Left lung (tissue), 10 donors: ENCODE data around the gene CLEC6A. TPM values are rescaled to one million over a fixed set of nuclear protein-coding genes. Genes with fewer than 3 reads are reported as not detected.
A peak's percentile ranks its signal among the peaks of the same experiment; 100 is the strongest.

ENCODE experiments used
- ATAC-seq: fragments of 200-7000 bp; cut with Tn5 transposase; one replicate; pipeline ENCODE4 v1.9.1; 2020; ENCODE audit warnings: moderate library complexity
- DNase-seq, 4 donors: peaks; one replicate each; pipeline ENCODE4 v3.0.0-alpha.2; 2013 to 2020
- H3K27ac ChIP-seq, 2 donors: fragments of 200-600 bp; sonication (generic) in 1 of 2; one replicate each; pipeline versions ENCODE4 v1.5.0 to v1.8.0; 2020 to 2021
- H3K27me3 ChIP-seq, 2 donors: fragments of 200-600 bp; sonication (generic) in 1 of 2; one replicate each; pipeline versions ENCODE4 v1.5.0 to v1.8.0; 2020 to 2021
- H3K36me3 ChIP-seq, 2 donors: fragments of 200-600 bp; sonication (generic) in 1 of 2; one replicate each; pipeline versions ENCODE4 v1.5.0 to v1.8.0; 2020 to 2021
- H3K4me1 ChIP-seq, 2 donors: fragments of 200-600 bp; one replicate each; pipeline ENCODE4 v1.8.0; 2021
- H3K4me3 ChIP-seq, 2 donors: fragments of 200-600 bp; sonication (generic) in 1 of 2; one replicate each; pipeline versions ENCODE4 v1.5.0 to v1.8.0; 2020 to 2021; ENCODE audit warnings: mild to moderate bottlenecking in 1 of 2
- H3K9me3 ChIP-seq, 2 donors: fragments of 200-600 bp; sonication (generic) in 1 of 2; one replicate each; pipeline versions ENCODE4 v1.5.0 to v1.8.0; 2020 to 2021
- CTCF ChIP-seq, 2 donors: fragments of 200-600 bp; sonication (generic) in 1 of 2; IDR thresholded peaks; one replicate each; pipeline versions ENCODE4 v1.5.0 to v1.8.0; 2021; ENCODE audit warnings: antibody characterized with exemption in 2 of 2
- intact Hi-C, 2 donors: fragments of 100-400 bp; cut with DNase I; formaldehyde crosslinking; loops; one replicate each; pipeline versions ENCODE4 v1.11.2 to v1.14.2; 2022
- polyA plus RNA-seq, 6 donors: library from polyadenylated mRNA; unstranded; fragments of 120-200 nt; gene quantifications; one replicate each; pipeline ENCODE4 v1.2.1, GENCODE V29; 2013; ENCODE audit not compliant: insufficient read length in 6 of 6
- total RNA-seq, 2 donors: library from RNA; stranded (reverse); fragmentation: NEBNext Ultra II Directional; extraction: Animal tissue kit (Norgen Biotek cat#: 25700); gene quantifications; one replicate each; pipeline ENCODE4 v1.2.1, GENCODE V29; 2021
- donor health status: DM: no; HTN: yes; CAD: no.
- donor health status: DM: no; HTN: no; CAD: no.

Gene CLEC6A
- total and polyA plus RNA-seq, 8 donors: 0.32 to 0.42 TPM; not detected in 6

GRCh38 chr12:8499616-8500015 is 43.9 kb downstream of the CLEC6A start:
- no peak for ATAC-seq
- no peaks in the 10 kb centered on the region for H3K36me3 ChIP-seq

GRCh38 chr12:8501720-8502119 is 46.0 kb downstream of the CLEC6A start:
- Histone ChIP-seq H3K9me3 (no peaks in the 10 kb centered on the region), H3K4me3 (no peak overlapping the region), H3K36me3 (no peaks in the 10 kb centered on the region), H3K4me1 (peaks cover 0 to 13% of the 10 kb centered on the region in 2 donors), H3K27me3 (no peaks in the 10 kb centered on the region), H3K27ac (peak overlapping the region in 1 of 2 donors; percentile 51)
- DNase-seq (no peak), ATAC-seq (no peak)
- intact Hi-C loops: no loop called here
- TF ChIP-seq CTCF (IDR thresholded peaks at IDR 0.05): no peak

More at GRCh38 chr12:8499616-8500015, 43.9 kb downstream of the CLEC6A start:
- Histone ChIP-seq H3K4me3 (no peak overlapping the region), H3K27me3 (no peaks in the 10 kb centered on the region), H3K27ac (no peak overlapping the region), H3K4me1 (peaks cover 0 to 13% of the 10 kb centered on the region in 2 donors), H3K9me3 (no peaks in the 10 kb centered on the region)
- no peak for TF ChIP-seq CTCF (IDR thresholded peaks at IDR 0.05)
- intact Hi-C loops: no loop called here
- DNase-seq: no peak

GRCh38 chr12:8504351-8504750 is 48.6 kb downstream of the CLEC6A start:
- intact Hi-C loops: no loop called here
- DNase-seq: no peak

GRCh38 chr12:8507596-8507995 is 51.8 kb downstream of the CLEC6A start:
- DNase-seq (no peak), ATAC-seq (no peak)
- no peak for TF ChIP-seq CTCF (IDR thresholded peaks at IDR 0.05)
- Histone ChIP-seq H3K4me3 (no peak overlapping the region), H3K4me1 (peaks cover 0 to 14% of the 10 kb centered on the region in 2 donors), H3K27ac (no peak overlapping the region), H3K9me3 (no peaks in the 10 kb centered on the region), H3K36me3 (no peaks in the 10 kb centered on the region), H3K27me3 (peaks cover 0 to 6% of the 10 kb centered on the region in 2 donors)
- intact Hi-C loops: no loop called here

More at GRCh38 chr12:8504351-8504750, 48.6 kb downstream of the CLEC6A start:
- no peak for TF ChIP-seq CTCF (IDR thresholded peaks at IDR 0.05)
- no peak overlapping the region for H3K27ac ChIP-seq
- H3K4me3 ChIP-seq: no peak overlapping the region
- no peaks in the 10 kb centered on the region for H3K36me3 ChIP-seq
- no peaks in the 10 kb centered on the region for H3K9me3 ChIP-seq
- H3K27me3 ChIP-seq: peaks cover 0 to 6% of the 10 kb centered on the region in 2 donors
- ATAC-seq: no peak
- H3K4me1 ChIP-seq: peaks cover 0 to 20% of the 10 kb centered on the region in 2 donors

GRCh38 chr12:8508223-8508622 is 52.5 kb downstream of the CLEC6A start:
- no peak overlapping the region for H3K4me3 ChIP-seq
- H3K9me3 ChIP-seq: no peaks in the 10 kb centered on the region
- TF ChIP-seq CTCF (IDR thresholded peaks at IDR 0.05): no peak
- H3K27ac ChIP-seq: no peak overlapping the region
- H3K4me1 ChIP-seq: peaks cover 0 to 13% of the 10 kb centered on the region in 2 donors
- no peak for ATAC-seq
- peaks cover 0 to 6% of the 10 kb centered on the region in 2 donors for H3K27me3 ChIP-seq
- no peaks in the 10 kb centered on the region for H3K36me3 ChIP-seq
- no peak for DNase-seq
- intact Hi-C loops: no loop called here
